ENCODE data around the gene CAMSAP1.

DNA sequence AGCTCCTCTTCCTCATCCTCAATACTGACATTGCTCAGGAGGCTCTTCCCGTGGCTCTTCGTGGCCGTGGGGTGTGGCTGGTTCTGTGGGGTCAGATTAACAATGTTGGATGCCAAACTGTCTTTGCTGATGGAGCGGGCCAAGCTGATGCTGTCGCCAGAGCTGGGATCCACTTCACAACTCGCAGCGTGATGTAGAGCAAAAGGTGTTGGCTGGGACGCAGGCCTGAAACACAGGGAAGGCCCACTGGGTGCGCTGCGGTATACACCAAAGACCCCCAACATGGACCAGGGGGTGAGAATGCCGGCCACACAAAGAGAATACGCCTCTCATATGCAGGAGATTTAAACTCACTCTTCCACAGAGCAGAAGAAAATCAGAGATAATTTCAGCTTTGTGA is 84.3 kb downstream of the CAMSAP1 start:
- TF ChIP-seq, protein P1, sequence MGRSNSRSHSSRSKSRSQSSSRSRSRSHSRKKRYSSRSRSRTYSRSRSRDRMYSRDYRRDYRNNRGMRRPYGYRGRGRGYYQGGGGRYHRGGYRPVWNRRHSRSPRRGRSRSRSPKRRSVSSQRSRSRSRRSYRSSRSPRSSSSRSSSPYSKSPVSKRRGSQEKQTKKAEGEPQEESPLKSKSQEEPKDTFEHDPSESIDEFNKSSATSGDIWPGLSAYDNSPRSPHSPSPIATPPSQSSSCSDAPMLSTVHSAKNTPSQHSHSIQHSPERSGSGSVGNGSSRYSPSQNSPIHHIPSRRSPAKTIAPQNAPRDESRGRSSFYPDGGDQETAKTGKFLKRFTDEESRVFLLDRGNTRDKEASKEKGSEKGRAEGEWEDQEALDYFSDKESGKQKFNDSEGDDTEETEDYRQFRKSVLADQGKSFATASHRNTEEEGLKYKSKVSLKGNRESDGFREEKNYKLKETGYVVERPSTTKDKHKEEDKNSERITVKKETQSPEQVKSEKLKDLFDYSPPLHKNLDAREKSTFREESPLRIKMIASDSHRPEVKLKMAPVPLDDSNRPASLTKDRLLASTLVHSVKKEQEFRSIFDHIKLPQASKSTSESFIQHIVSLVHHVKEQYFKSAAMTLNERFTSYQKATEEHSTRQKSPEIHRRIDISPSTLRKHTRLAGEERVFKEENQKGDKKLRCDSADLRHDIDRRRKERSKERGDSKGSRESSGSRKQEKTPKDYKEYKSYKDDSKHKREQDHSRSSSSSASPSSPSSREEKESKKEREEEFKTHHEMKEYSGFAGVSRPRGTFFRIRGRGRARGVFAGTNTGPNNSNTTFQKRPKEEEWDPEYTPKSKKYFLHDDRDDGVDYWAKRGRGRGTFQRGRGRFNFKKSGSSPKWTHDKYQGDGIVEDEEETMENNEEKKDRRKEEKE (IDR thresholded peaks at IDR 0.05; ENCODE audit: borderline replicate concordance in 1 of 2, control insufficient read depth in 1 of 2, low read depth in 2 of 2, low read length in 1 of 2), result no peak
- TF ChIP-seq, protein P2, sequence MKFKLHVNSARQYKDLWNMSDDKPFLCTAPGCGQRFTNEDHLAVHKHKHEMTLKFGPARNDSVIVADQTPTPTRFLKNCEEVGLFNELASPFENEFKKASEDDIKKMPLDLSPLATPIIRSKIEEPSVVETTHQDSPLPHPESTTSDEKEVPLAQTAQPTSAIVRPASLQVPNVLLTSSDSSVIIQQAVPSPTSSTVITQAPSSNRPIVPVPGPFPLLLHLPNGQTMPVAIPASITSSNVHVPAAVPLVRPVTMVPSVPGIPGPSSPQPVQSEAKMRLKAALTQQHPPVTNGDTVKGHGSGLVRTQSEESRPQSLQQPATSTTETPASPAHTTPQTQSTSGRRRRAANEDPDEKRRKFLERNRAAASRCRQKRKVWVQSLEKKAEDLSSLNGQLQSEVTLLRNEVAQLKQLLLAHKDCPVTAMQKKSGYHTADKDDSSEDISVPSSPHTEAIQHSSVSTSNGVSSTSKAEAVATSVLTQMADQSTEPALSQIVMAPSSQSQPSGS (CRISPR knock-in tag; IDR thresholded peaks at IDR 0.05), result no peak
- TF ChIP-seq NFE2 (IDR thresholded peaks at IDR 0.05; ENCODE audit: low read depth) (no peak), NR2C2 (CRISPR knock-in tag; IDR thresholded peaks at IDR 0.05) (no peak), NR2C2 (tag; IDR thresholded peaks at IDR 0.05) (no peak), ZNF146 (CRISPR knock-in tag; IDR thresholded peaks at IDR 0.05; ENCODE audit: unreplicated experiment) (no peak), ZNF232 (CRISPR knock-in tag; IDR thresholded peaks at IDR 0.05) (no peak), BRCA1 (IDR thresholded peaks at IDR 0.05) (no peak), BRCA1 (CRISPR knock-in tag; IDR thresholded peaks at IDR 0.05) (no peak), FIP1L1 (IDR thresholded peaks at IDR 0.05; ENCODE audit: low read depth, low read length, poor library complexity, severe bottlenecking) (no peak), SIN3A (IDR thresholded peaks at IDR 0.05; ENCODE audit: borderline replicate concordance in 2 of 2, control insufficient read depth in 1 of 2, low read depth in 2 of 2, low read length in 2 of 2) (no peak), HDAC2 (IDR thresholded peaks at IDR 0.05) (no peak), CEBPB (tag; IDR thresholded peaks at IDR 0.05) (no peak), SMAD3 (CRISPR knock-in tag; conservative IDR thresholded peaks at IDR 0.05) (no peak)
- TF ChIP-seq, protein P3, sequence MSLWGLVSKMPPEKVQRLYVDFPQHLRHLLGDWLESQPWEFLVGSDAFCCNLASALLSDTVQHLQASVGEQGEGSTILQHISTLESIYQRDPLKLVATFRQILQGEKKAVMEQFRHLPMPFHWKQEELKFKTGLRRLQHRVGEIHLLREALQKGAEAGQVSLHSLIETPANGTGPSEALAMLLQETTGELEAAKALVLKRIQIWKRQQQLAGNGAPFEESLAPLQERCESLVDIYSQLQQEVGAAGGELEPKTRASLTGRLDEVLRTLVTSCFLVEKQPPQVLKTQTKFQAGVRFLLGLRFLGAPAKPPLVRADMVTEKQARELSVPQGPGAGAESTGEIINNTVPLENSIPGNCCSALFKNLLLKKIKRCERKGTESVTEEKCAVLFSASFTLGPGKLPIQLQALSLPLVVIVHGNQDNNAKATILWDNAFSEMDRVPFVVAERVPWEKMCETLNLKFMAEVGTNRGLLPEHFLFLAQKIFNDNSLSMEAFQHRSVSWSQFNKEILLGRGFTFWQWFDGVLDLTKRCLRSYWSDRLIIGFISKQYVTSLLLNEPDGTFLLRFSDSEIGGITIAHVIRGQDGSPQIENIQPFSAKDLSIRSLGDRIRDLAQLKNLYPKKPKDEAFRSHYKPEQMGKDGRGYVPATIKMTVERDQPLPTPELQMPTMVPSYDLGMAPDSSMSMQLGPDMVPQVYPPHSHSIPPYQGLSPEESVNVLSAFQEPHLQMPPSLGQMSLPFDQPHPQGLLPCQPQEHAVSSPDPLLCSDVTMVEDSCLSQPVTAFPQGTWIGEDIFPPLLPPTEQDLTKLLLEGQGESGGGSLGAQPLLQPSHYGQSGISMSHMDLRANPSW (CRISPR knock-in tag; IDR thresholded peaks at IDR 0.05), result no peak
- TF ChIP-seq, protein P4, sequence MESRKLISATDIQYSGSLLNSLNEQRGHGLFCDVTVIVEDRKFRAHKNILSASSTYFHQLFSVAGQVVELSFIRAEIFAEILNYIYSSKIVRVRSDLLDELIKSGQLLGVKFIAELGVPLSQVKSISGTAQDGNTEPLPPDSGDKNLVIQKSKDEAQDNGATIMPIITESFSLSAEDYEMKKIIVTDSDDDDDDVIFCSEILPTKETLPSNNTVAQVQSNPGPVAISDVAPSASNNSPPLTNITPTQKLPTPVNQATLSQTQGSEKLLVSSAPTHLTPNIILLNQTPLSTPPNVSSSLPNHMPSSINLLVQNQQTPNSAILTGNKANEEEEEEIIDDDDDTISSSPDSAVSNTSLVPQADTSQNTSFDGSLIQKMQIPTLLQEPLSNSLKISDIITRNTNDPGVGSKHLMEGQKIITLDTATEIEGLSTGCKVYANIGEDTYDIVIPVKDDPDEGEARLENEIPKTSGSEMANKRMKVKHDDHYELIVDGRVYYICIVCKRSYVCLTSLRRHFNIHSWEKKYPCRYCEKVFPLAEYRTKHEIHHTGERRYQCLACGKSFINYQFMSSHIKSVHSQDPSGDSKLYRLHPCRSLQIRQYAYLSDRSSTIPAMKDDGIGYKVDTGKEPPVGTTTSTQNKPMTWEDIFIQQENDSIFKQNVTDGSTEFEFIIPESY (CRISPR knock-in tag; IDR thresholded peaks at IDR 0.05), result no peak
